LNCaP clone FGC (cell line): Measurements from ENCODE around the gene DRC7.

Experiments
- DNase-seq: peaks from one replicate; pipeline ENCODE4 v3.0.0-alpha.2; 2011; ENCODE audit warnings: low read depth
- H3K4me3 ChIP-seq: 2 replicates; pipeline ENCODE4 v1.5.1; 2011; ENCODE audit warnings: mild to moderate bottlenecking, low read depth, low read length, control low read depth
- CTCF ChIP-seq: IDR thresholded peaks from 2 replicates; pipeline ENCODE4 v1.5.1; 2012; ENCODE audit warnings: mild to moderate bottlenecking; ENCODE audit not compliant: control insufficient read depth, insufficient read depth; ENCODE audit errors: extremely low read depth

The DRC7 gene

GRCh38 chr16:57720142-57720575 lies 25.6 kb downstream of the DRC7 start:
- no peak for DNase-seq
- peak; percentile 80 for TF ChIP-seq CTCF
- no peak overlapping the region for H3K4me3 ChIP-seq

- no peak for DNase-seq
- H3K4me3 ChIP-seq = no peak overlapping the region
- TF ChIP-seq CTCF = no peak
These were observed 27.0 kb downstream of the DRC7 start for GRCh38 chr16:57721356-57722209.

- no peak overlapping the region for H3K4me3 ChIP-seq
- no peak for DNase-seq
These were observed 27.5 kb downstream of the DRC7 start for GRCh38 chr16:57722210-57722499.

GRCh38 chr16:57722651-57723050 lies 28.0 kb downstream of the DRC7 start:
- no peak for DNase-seq
- H3K4me3 ChIP-seq = no peak overlapping the region
- TF ChIP-seq CTCF = no peak

More at GRCh38 chr16:57722210-57722499, 27.5 kb downstream of the DRC7 start:
- no peak for TF ChIP-seq CTCF

- DNase-seq = no peak
- no peak overlapping the region for H3K4me3 ChIP-seq
- no peak for TF ChIP-seq CTCF
These were observed 28.6 kb downstream of the DRC7 start for GRCh38 chr16:57723170-57723569.

GRCh38 chr16:57724531-57724930 lies 29.9 kb downstream of the DRC7 start:
- no peak overlapping the region for H3K4me3 ChIP-seq
- DNase-seq = no peak
- no peak for TF ChIP-seq CTCF

- H3K4me3 ChIP-seq = no peak overlapping the region
- no peak for TF ChIP-seq CTCF
- no peak for DNase-seq
These were observed 30.5 kb downstream of the DRC7 start for GRCh38 chr16:57725151-57725550.
